GM12878 (cell line): Measurements from ENCODE around the gene RNF38. TPM values are rescaled to one million over a fixed set of nuclear protein-coding genes. Genes with fewer than 3 reads are reported as not detected.
A peak's percentile ranks its signal among the peaks of the same experiment; 100 is the strongest.

Experiments
- ATF2 ChIP-seq: IDR thresholded peaks from 2 replicates; pipeline ENCODE4 v1.6.1; 2012; ENCODE audit warnings: low read length, inconsistent platforms
- BACH1 ChIP-seq: fragments of 450-650 bp; IDR thresholded peaks from 2 replicates; pipeline ENCODE4 v1.6.1; 2017; ENCODE audit warnings: mild to moderate bottlenecking, borderline replicate concordance
- BCL3 ChIP-seq: IDR thresholded peaks from 2 replicates; pipeline ENCODE4 v1.6.1; 2011; ENCODE audit warnings: borderline replicate concordance, low read depth, mild to moderate bottlenecking, moderate library complexity, low read length; ENCODE audit not compliant: insufficient read depth, poor library complexity, severe bottlenecking
- E2F8 ChIP-seq: fragments of 450-650 bp; IDR thresholded peaks from 2 replicates; pipeline ENCODE4 v1.6.1; 2018; ENCODE audit warnings: mild to moderate bottlenecking, low read depth, moderate library complexity; ENCODE audit not compliant: partially characterized antibody
- EED ChIP-seq: sonication (generic); IDR thresholded peaks from 2 replicates; pipeline ENCODE4 v1.6.1; 2016; ENCODE audit warnings: antibody characterized with exemption, low read depth
- ESRRA ChIP-seq: IDR thresholded peaks from 2 replicates; pipeline ENCODE4 v1.6.1; 2012; ENCODE audit warnings: mild to moderate bottlenecking, low read length, improper control_type of control experiment
- LARP7 ChIP-seq: fragments of 450-650 bp; IDR thresholded peaks from 2 replicates; pipeline ENCODE4 v1.6.1; 2017; ENCODE audit warnings: mild to moderate bottlenecking
- NRF1 ChIP-seq: conservative IDR thresholded peaks from 2 replicates; pipeline ENCODE4 v1.6.1; 2011; ENCODE audit warnings: mild to moderate bottlenecking, low read depth, low read length, improper control_type of control experiment
- REST ChIP-seq: IDR thresholded peaks from 2 replicates; pipeline ENCODE4 v1.6.1; 2012; ENCODE audit warnings: mild to moderate bottlenecking, low read depth, low read length
- RUNX3 ChIP-seq: IDR thresholded peaks from 2 replicates; pipeline ENCODE4 v1.6.1; 2012; ENCODE audit warnings: low read length, inconsistent platforms
- SREBF2 ChIP-seq: IDR thresholded peaks from 2 replicates; pipeline ENCODE4 v1.6.1; 2012; ENCODE audit warnings: mild to moderate bottlenecking, low read length
- TCF3 ChIP-seq: IDR thresholded peaks from 2 replicates; pipeline ENCODE4 v1.6.1; 2012; ENCODE audit warnings: low read depth, mild to moderate bottlenecking, low read length, borderline replicate concordance; ENCODE audit not compliant: insufficient read depth
- ZNF622 ChIP-seq: fragments of 450-650 bp; IDR thresholded peaks from 2 replicates; pipeline ENCODE4 v1.6.1; 2017; ENCODE audit warnings: mild to moderate bottlenecking, inconsistent platforms
- polyA plus RNA-seq, 11 experiments: library from polyadenylated mRNA; depleted of rRNA in 4 of 11; unstranded in 6 of 11; stranded (reverse) in 5 of 11; fragments of >200 nt; fragmentation: Nextera tagmentation in 4 of 11; fragmentation: Illumina TruSeq in 1 of 11; extraction: Ambion mirVana in 4 of 11; extraction: Trizol in 1 of 11; gene quantifications; 1 replicate in 1 of 11; 2 replicates in 10 of 11; pipeline versions ENCODE4 v1.2.1 to v1.2.3, GENCODE V29; 2011 to 2016; ENCODE audit warnings: inconsistent platforms in 2 of 11, missing spikeins in 2 of 11, low read depth in 1 of 11
- total RNA-seq, 4 experiments: library from RNA; depleted of rRNA in 3 of 4; stranded (reverse); fragments of >200 nt in 3 of 4; fragmentation: Illumina TruSeq in 1 of 4; extraction: Trizol in 1 of 4; gene quantifications; 2 replicates each; pipeline versions ENCODE4 v1.2.1 to v1.2.3, GENCODE V29; 2013 to 2021
- TF ChIP-seq, protein P1 (sequence below): fragments of 150-350 bp; IDR thresholded peaks from 2 replicates; pipeline ENCODE4 v1.6.1; 2014; ENCODE audit warnings: mild to moderate bottlenecking, low read depth, low read length
- TF ChIP-seq, protein P2 (sequence below): fragments of 450-650 bp; formaldehyde crosslinking; IDR thresholded peaks from 2 replicates; pipeline ENCODE4 v1.4.0; 2020; ENCODE audit warnings: mild to moderate bottlenecking, moderate library complexity

The RNF38 gene
- total and polyA plus RNA-seq, 10 of the 15 experiments (the other 5 are each of a cell fraction or from before 2014, with no cell fraction given): 5.1 to 34.7 (median 12.7) TPM

DNA sequence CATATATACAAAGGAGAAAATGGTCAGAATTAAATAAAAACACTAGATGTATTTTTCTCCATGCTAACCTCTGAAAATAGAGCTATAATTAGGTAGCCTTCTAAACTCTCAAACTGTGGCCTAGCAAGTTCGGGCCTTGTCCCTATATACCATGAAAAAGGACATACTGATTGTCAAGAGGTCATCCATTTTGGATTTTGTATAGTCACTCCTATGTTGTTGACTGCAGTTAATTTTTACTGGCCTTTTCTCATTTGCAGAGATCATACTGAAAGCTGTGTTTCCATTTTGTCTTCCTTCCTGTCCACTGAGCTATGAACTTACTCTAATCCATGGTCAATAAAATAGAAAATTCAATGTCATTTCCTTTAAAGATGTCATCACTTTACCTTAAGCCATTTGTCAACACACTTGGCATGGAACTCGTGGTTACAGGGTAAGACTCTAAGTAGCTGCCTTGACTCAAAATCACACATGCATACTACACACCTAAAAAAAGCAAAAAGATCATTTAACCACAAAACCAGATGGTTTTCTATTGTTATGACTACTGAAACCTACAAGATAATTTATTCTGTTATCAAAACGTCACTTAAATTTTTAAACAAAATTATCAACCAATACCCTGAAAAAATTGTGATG lies 58.0 kb downstream of the RNF38 start (continued):
- TF ChIP-seq TCF3 (no peak), NRF1 (no peak), ATF2 (peak; percentile 66), REST (no peak), BACH1 (no peak), SREBF2 (no peak), BCL3 (no peak), ZNF622 (no peak), EED (no peak), ESRRA (no peak), E2F8 (no peak), LARP7 (no peak), RUNX3 (peak; percentile 93)
- TF ChIP-seq, protein P1, sequence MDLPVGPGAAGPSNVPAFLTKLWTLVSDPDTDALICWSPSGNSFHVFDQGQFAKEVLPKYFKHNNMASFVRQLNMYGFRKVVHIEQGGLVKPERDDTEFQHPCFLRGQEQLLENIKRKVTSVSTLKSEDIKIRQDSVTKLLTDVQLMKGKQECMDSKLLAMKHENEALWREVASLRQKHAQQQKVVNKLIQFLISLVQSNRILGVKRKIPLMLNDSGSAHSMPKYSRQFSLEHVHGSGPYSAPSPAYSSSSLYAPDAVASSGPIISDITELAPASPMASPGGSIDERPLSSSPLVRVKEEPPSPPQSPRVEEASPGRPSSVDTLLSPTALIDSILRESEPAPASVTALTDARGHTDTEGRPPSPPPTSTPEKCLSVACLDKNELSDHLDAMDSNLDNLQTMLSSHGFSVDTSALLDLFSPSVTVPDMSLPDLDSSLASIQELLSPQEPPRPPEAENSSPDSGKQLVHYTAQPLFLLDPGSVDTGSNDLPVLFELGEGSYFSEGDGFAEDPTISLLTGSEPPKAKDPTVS: no peak
- TF ChIP-seq, protein P2, sequence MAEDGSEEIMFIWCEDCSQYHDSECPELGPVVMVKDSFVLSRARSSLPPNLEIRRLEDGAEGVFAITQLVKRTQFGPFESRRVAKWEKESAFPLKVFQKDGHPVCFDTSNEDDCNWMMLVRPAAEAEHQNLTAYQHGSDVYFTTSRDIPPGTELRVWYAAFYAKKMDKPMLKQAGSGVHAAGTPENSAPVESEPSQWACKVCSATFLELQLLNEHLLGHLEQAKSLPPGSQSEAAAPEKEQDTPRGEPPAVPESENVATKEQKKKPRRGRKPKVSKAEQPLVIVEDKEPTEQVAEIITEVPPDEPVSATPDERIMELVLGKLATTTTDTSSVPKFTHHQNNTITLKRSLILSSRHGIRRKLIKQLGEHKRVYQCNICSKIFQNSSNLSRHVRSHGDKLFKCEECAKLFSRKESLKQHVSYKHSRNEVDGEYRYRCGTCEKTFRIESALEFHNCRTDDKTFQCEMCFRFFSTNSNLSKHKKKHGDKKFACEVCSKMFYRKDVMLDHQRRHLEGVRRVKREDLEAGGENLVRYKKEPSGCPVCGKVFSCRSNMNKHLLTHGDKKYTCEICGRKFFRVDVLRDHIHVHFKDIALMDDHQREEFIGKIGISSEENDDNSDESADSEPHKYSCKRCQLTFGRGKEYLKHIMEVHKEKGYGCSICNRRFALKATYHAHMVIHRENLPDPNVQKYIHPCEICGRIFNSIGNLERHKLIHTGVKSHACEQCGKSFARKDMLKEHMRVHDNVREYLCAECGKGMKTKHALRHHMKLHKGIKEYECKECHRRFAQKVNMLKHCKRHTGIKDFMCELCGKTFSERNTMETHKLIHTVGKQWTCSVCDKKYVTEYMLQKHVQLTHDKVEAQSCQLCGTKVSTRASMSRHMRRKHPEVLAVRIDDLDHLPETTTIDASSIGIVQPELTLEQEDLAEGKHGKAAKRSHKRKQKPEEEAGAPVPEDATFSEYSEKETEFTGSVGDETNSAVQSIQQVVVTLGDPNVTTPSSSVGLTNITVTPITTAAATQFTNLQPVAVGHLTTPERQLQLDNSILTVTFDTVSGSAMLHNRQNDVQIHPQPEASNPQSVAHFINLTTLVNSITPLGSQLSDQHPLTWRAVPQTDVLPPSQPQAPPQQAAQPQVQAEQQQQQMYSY (CRISPR knock-in tag): peak; percentile 73
